Naive thymus-derived CD4-positive, alpha-beta T cell (primary cell): Measurements from ENCODE around the gene AGRN. TPM values are rescaled to one million over a fixed set of nuclear protein-coding genes. Genes with fewer than 3 reads are reported as not detected.
"Not testable (repeated sequence)": the region's sequence is repeated elsewhere in the genome, so short reads cannot be mapped to it uniquely, and the experiment has no call there.

Experiments
- ATAC-seq: fragments of 150-1000 bp; cut with Tn5 transposase; 2 replicates; pipeline ENCODE4 v1.10.0; 2021; ENCODE audit warnings: mild to moderate bottlenecking, moderate library complexity
- CTCF ChIA-PET: fragments of 350-600 bp; sonication (Branson Sonifier 250); formaldehyde crosslinking; loops from one replicate; lab custom pipeline; 2021; ENCODE audit warnings: antibody characterized with exemption; lab: Charles Lee
- POLR2A ChIA-PET: fragments of 350-600 bp; sonication (Branson Sonifier 250); formaldehyde crosslinking; loops from one replicate; lab custom pipeline; 2021; ENCODE audit warnings: antibody characterized with exemption, inconsistent platforms; lab: Charles Lee
- DNase-seq, 9 donors: peaks; one replicate each; pipeline versions ENCODE4 v3.0.0 to v3.0.0-alpha.2; 2020 to 2022; ENCODE audit warnings: mixed read lengths in 1 of 9
- H3K27ac ChIP-seq: one replicate; pipeline ENCODE4 v1.7.0; 2013; ENCODE audit warnings: mild to moderate bottlenecking, low read depth, low read length, moderate library complexity
- H3K27me3 ChIP-seq, 2 donors: one replicate each; pipeline ENCODE4 v1.7.0; 2013; ENCODE audit warnings: low read length in 2 of 2, mild to moderate bottlenecking in 2 of 2, moderate library complexity in 2 of 2; ENCODE audit not compliant: control insufficient read depth in 2 of 2, insufficient read depth in 2 of 2
- H3K36me3 ChIP-seq, 3 experiments: 1 replicate in 2 of 3; 2 replicates in 1 of 3; pipeline ENCODE4 v1.7.0; 2013; ENCODE audit warnings: low read length in 3 of 3, mild to moderate bottlenecking in 3 of 3, moderate library complexity in 1 of 3; ENCODE audit not compliant: insufficient read depth in 3 of 3, control insufficient read depth in 2 of 3
- H3K4me1 ChIP-seq, 2 donors: one replicate each; pipeline ENCODE4 v1.7.0; 2013; ENCODE audit warnings: low read length in 2 of 2, mild to moderate bottlenecking in 2 of 2, moderate library complexity in 1 of 2; ENCODE audit not compliant: control insufficient read depth in 2 of 2, insufficient read depth in 2 of 2
- H3K4me3 ChIP-seq: 2 replicates; pipeline ENCODE4 v1.7.0; 2013; ENCODE audit warnings: mild to moderate bottlenecking, low read length
- H3K9me3 ChIP-seq, 3 experiments: 1 replicate in 2 of 3; 2 replicates in 1 of 3; pipeline ENCODE4 v1.7.0; 2013; ENCODE audit warnings: low read length in 3 of 3; ENCODE audit not compliant: control insufficient read depth in 2 of 3
- H3K27ac Mint-ChIP-seq, 9 donors: one replicate each; pipeline ENCODE4 v1.8.0; 2020 to 2022; ENCODE audit warnings: mixed read lengths in 9 of 9, mild to moderate bottlenecking in 8 of 9, moderate library complexity in 5 of 9, inconsistent platforms in 2 of 9
- H3K27me3 Mint-ChIP-seq, 5 donors: one replicate each; pipeline ENCODE4 v1.8.0; 2021 to 2022; ENCODE audit warnings: mixed read lengths in 5 of 5, mild to moderate bottlenecking in 1 of 5
- H3K36me3 Mint-ChIP-seq, 5 donors: one replicate each; pipeline ENCODE4 v1.8.0; 2020 to 2022; ENCODE audit warnings: mixed read lengths in 5 of 5, mild to moderate bottlenecking in 3 of 5, inconsistent platforms in 1 of 5
- H3K4me1 Mint-ChIP-seq, 7 donors: one replicate each; pipeline ENCODE4 v1.8.0; 2020 to 2022; ENCODE audit warnings: mixed read lengths in 7 of 7, mild to moderate bottlenecking in 3 of 7, inconsistent platforms in 1 of 7
- H3K4me3 Mint-ChIP-seq, 10 donors: one replicate each; pipeline ENCODE4 v1.8.0; 2020 to 2022; ENCODE audit warnings: mild to moderate bottlenecking in 10 of 10, mixed read lengths in 10 of 10, moderate library complexity in 6 of 10, inconsistent platforms in 2 of 10
- H3K9me3 Mint-ChIP-seq, 11 donors: one replicate each; pipeline ENCODE4 v1.8.0; 2020 to 2022; ENCODE audit warnings: mixed read lengths in 11 of 11, mild to moderate bottlenecking in 4 of 11, inconsistent platforms in 1 of 11, moderate library complexity in 1 of 11
- intact Hi-C, 2 donors: fragments of 100-400 bp; cut with micrococcal nuclease; formaldehyde crosslinking; loops; one replicate each; pipeline ENCODE4 v1.15.1; 2023
- polyA plus RNA-seq, 2 donors: library from polyadenylated mRNA; unstranded; fragments of 300-500 nt; fragmentation: Illumina TruSeq; gene quantifications; one replicate each; pipeline ENCODE4 v1.2.3, GENCODE V29; 2021
- total RNA-seq, 6 experiments: library from RNA in 5 of 6; stranded (reverse) in 5 of 6; gene quantifications; 1 replicate in 5 of 6; 2 replicates in 1 of 6; pipeline ENCODE4 v1.2.3 and lab custom pipeline; 2021 to 2026

AGRN gene
- total and polyA plus RNA-seq, 7 experiments from 2014 or later = 0.19 to 10.9 (median 2.7) TPM

GRCh38 chr1:1053682-1054081 is 33.8 kb downstream of the AGRN start:
- Mint-ChIP-seq H3K4me3 (peak overlapping the region in 1 of 10 donors; percentile 51), H3K4me1 (peaks cover 0 to 8% (median 0%) of the 10 kb centered on the region in 7 donors), H3K9me3 (peaks cover 0 to 5% (median 0%) of the 10 kb centered on the region in 11 donors), H3K27ac (no peak overlapping the region), H3K36me3 (peaks cover 0 to 5% (median 0%) of the 10 kb centered on the region in 5 donors), H3K27me3 (peaks cover 0 to 19% (median 4%) of the 10 kb centered on the region in 5 donors)
- ChIA-PET CTCF (no interaction called here), POLR2A (no interaction called here)
- ATAC-seq (no peak), DNase-seq (no peak)
- no peak overlapping the region for H3K27ac ChIP-seq
- no peaks in the 10 kb centered on the region for H3K27me3 ChIP-seq
- H3K4me3 ChIP-seq = no peak overlapping the region
- no peaks in the 10 kb centered on the region for H3K36me3 ChIP-seq
- intact Hi-C loops = no loop called here
- H3K9me3 ChIP-seq = no peaks in the 10 kb centered on the region
- no peaks in the 10 kb centered on the region for H3K4me1 ChIP-seq

GRCh38 chr1:1054099-1054700 is 34.3 kb downstream of the AGRN start:
- ChIA-PET CTCF (no interaction called here), POLR2A (no interaction called here)
- peak overlapping the region in 1 of 10 donors; percentile 51 for H3K4me3 Mint-ChIP-seq
- Histone ChIP-seq H3K4me3 (no peak overlapping the region), H3K36me3 (no peaks in the 10 kb centered on the region), H3K27me3 (peaks cover 0 to 3% of the 10 kb centered on the region in 2 donors), H3K9me3 (no peaks in the 10 kb centered on the region), H3K27ac (no peak overlapping the region), H3K4me1 (no peaks in the 10 kb centered on the region)
- intact Hi-C loops = no loop called here
- H3K9me3 Mint-ChIP-seq = peaks cover 0 to 5% (median 0%) of the 10 kb centered on the region in 11 donors
- ATAC-seq (no peak), DNase-seq (no peak)
- no peak overlapping the region for H3K27ac Mint-ChIP-seq
- H3K4me1 Mint-ChIP-seq = peaks cover 0 to 11% (median 0%) of the 10 kb centered on the region in 7 donors
- H3K27me3 Mint-ChIP-seq = peaks cover 0 to 23% (median 4%) of the 10 kb centered on the region in 5 donors
- H3K36me3 Mint-ChIP-seq = peaks cover 0 to 5% (median 0%) of the 10 kb centered on the region in 5 donors

- H3K27ac ChIP-seq = no peak overlapping the region
- Mint-ChIP-seq H3K27me3 (peaks cover under 1 to 24% (median 6%) of the 10 kb centered on the region in 5 donors), H3K27ac (no peak overlapping the region), H3K4me1 (peaks cover 0 to 11% (median under 1%) of the 10 kb centered on the region in 7 donors), H3K4me3 (no peak overlapping the region), H3K9me3 (peaks cover 0 to 5% (median 0%) of the 10 kb centered on the region in 11 donors), H3K36me3 (peaks cover 0 to 5% (median 0%) of the 10 kb centered on the region in 5 donors)
- ATAC-seq = no peak
- no peaks in the 10 kb centered on the region for H3K36me3 ChIP-seq
- H3K4me3 ChIP-seq = no peak overlapping the region
- intact Hi-C loops = no loop called here
- H3K9me3 ChIP-seq = no peaks in the 10 kb centered on the region
- POLR2A ChIA-PET = no interaction called here
- peaks cover 0 to 3% of the 10 kb centered on the region in 2 donors for H3K27me3 ChIP-seq
- H3K4me1 ChIP-seq = peaks cover 4 to 5% of the 10 kb centered on the region in 2 donors
- CTCF ChIA-PET = no interaction called here
- DNase-seq = no peak
These were observed 35.1 kb downstream of the AGRN start for GRCh38 chr1:1054971-1055370.

DNA sequence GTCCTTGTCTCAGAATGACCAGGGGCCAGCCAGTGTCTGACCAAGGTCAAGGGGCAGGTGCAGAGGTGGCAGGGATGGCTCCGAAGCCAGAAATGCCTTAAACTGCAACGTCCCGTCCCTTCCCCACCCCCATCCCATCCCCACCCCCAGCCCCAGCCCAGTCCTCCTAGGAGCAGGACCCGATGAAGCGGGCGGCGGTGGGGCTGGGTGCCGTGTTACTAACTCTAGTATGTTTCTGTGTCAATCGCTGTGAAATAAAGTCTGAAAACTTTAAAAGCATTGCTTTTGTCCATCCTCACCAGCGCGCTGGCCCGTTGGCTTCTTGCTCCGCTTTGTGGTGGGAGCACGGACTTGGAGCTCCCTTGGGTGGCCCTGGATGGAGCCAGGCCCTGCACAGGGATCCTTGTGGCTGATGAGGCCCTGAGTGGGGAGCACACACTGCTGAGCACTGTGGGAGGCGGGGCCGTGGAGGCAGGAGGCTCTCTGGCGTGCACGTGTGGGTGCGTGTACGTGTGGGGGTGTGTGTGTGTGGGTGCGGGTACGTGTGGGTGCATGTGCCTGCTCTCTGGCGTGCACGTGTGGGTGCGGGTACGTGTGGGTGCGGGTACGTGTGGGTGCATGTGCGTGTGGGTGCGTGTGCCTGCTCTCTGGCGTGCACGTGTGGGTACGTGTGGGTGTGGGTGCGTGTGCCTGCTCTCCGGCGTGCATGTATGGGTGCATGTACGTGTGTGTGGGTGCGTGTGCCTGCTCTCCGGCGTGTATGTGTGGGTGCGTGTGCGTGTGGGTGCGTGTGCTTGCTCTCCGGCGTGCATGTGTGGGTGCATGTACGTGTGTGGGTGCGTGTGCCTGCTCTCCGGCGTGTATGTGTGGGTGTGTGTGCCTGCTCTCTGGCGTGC is 36.2 kb downstream of the AGRN start:
- intact Hi-C loops = no loop called here
- no peak overlapping the region for H3K27ac Mint-ChIP-seq
- peak overlapping the region in 1 of 10 donors; percentile 5 for H3K4me3 Mint-ChIP-seq
- ChIA-PET CTCF (no interaction called here), POLR2A (no interaction called here)
- H3K9me3 Mint-ChIP-seq = peaks cover 0 to 5% (median 0%) of the 10 kb centered on the region in 11 donors
- peaks cover 0 to 16% (median 5%) of the 10 kb centered on the region in 7 donors for H3K4me1 Mint-ChIP-seq
- peaks cover 0 to 3% (median 0%) of the 10 kb centered on the region in 5 donors for H3K36me3 Mint-ChIP-seq
- peaks cover 3% of the 10 kb centered on the region in 2 donors for H3K27me3 ChIP-seq
- ATAC-seq (no peak), DNase-seq (no peak)
- H3K4me1 ChIP-seq = peaks cover 4 to 10% of the 10 kb centered on the region in 2 donors
- no peaks in the 10 kb centered on the region for H3K9me3 ChIP-seq
- H3K27ac ChIP-seq = no peak overlapping the region
- H3K36me3 ChIP-seq = no peaks in the 10 kb centered on the region
- peaks cover 7 to 33% (median 13%) of the 10 kb centered on the region in 5 donors for H3K27me3 Mint-ChIP-seq
- no peak overlapping the region for H3K4me3 ChIP-seq

GRCh38 chr1:1057769-1058087 is 37.8 kb downstream of the AGRN start:
- H3K27ac Mint-ChIP-seq, H3K9me3 Mint-ChIP-seq, H3K9me3 ChIP-seq, ATAC-seq, H3K4me1 ChIP-seq, DNase-seq, CTCF ChIA-PET, H3K27ac ChIP-seq, H3K36me3 ChIP-seq, H3K4me3 ChIP-seq, POLR2A ChIA-PET, H3K36me3 Mint-ChIP-seq: not testable (repeated sequence)
- Mint-ChIP-seq H3K27me3 (peaks cover 7 to 35% (median 13%) of the 10 kb centered on the region in 5 donors), H3K4me1 (peaks cover 0 to 19% (median 5%) of the 10 kb centered on the region in 7 donors), H3K4me3 (peak overlapping the region in 6 of 10 donors; percentile 29 to 89 (median 60))
- intact Hi-C loops = loop anchor here in 1 of 2 donors (2.0 kb wide), 1 partner anchor 45 kb away; the partner anchor contains the start of gene ISG15
- peaks cover 3 to 12% of the 10 kb centered on the region in 2 donors for H3K27me3 ChIP-seq

GRCh38 chr1:1058088-1058905 is 38.4 kb downstream of the AGRN start:
- Mint-ChIP-seq H3K27ac (peak overlapping the region in 4 of 9 donors; percentile 31 to 55 (median 36)), H3K9me3 (no peaks in the 10 kb centered on the region), H3K36me3 (no peaks in the 10 kb centered on the region), H3K4me1 (peaks cover 0 to 19% (median 5%) of the 10 kb centered on the region in 7 donors), H3K27me3 (peaks cover 7 to 35% (median 13%) of the 10 kb centered on the region in 5 donors), H3K4me3 (peak overlapping the region; percentile 52 to 89 (median 73))
- H3K4me3 ChIP-seq = no peak overlapping the region
- peaks cover 4 to 10% of the 10 kb centered on the region in 2 donors for H3K4me1 ChIP-seq
- CTCF ChIA-PET = no interaction called here
- POLR2A ChIA-PET = no interaction called here
- peaks cover 3 to 16% of the 10 kb centered on the region in 2 donors for H3K27me3 ChIP-seq
- H3K36me3 ChIP-seq = no peaks in the 10 kb centered on the region
- DNase-seq (no peak), ATAC-seq (no peak)
- no peak overlapping the region for H3K27ac ChIP-seq
- intact Hi-C loops = loop anchor here in 1 of 2 donors (2.0 kb wide), 1 partner anchor 45 kb away; the partner anchor contains the start of gene ISG15
- H3K9me3 ChIP-seq = no peaks in the 10 kb centered on the region
